HepG2 (cell line): ENCODE results near the gene RABGAP1L. TPM values are rescaled to one million over a fixed set of nuclear protein-coding genes. Genes with fewer than 3 reads are reported as not detected.

Experiments
- AHDC1 ChIP-seq: sonication (generic); formaldehyde crosslinking; IDR thresholded peaks from 2 replicates; pipeline ENCODE4 v1.5.1; 2020; ENCODE audit warnings: mild to moderate bottlenecking, missing genetic modification reagents, borderline replicate concordance
- ARID2 ChIP-seq: sonication (generic); formaldehyde crosslinking; IDR thresholded peaks from 2 replicates; pipeline ENCODE4 v1.8.1; 2022; ENCODE audit warnings: mild to moderate bottlenecking, missing genetic modification reagents, borderline replicate concordance
- GRHL1 ChIP-seq: sonication (generic); formaldehyde crosslinking; conservative IDR thresholded peaks from 2 replicates; pipeline ENCODE4 v1.8.0; 2022; ENCODE audit warnings: missing genetic modification reagents
- NFKBIZ ChIP-seq: IDR thresholded peaks from 2 replicates; pipeline ENCODE4 v1.6.1; 2018; ENCODE audit warnings: missing genetic modification reagents, missing compliant biosample characterization
- SALL1 ChIP-seq: sonication (generic); formaldehyde crosslinking; IDR thresholded peaks from 2 replicates; pipeline ENCODE4 v1.8.0; 2022; ENCODE audit warnings: mild to moderate bottlenecking, missing genetic modification reagents
- SALL2 ChIP-seq: sonication (generic); formaldehyde crosslinking; IDR thresholded peaks from 2 replicates; pipeline ENCODE4 v1.8.1; 2023; ENCODE audit warnings: mild to moderate bottlenecking, missing genetic modification reagents, inconsistent platforms
- SYNCRIP ChIP-seq: fragments of 200-400 bp; formaldehyde crosslinking; IDR thresholded peaks from 2 replicates; pipeline ENCODE4 v1.6.1; 2018; ENCODE audit warnings: mild to moderate bottlenecking, low read depth, low read length; ENCODE audit not compliant: insufficient read depth
- TCF7L2 ChIP-seq: IDR thresholded peaks from 2 replicates; pipeline ENCODE4 v1.6.1; 2011; ENCODE audit warnings: mild to moderate bottlenecking, low read depth, low read length, moderate library complexity
- WIZ ChIP-seq: sonication (generic); formaldehyde crosslinking; IDR thresholded peaks from 2 replicates; pipeline ENCODE4 v1.5.1; 2020; ENCODE audit warnings: mild to moderate bottlenecking, missing genetic modification reagents
- ZBTB14 ChIP-seq: sonication (generic); formaldehyde crosslinking; IDR thresholded peaks from 2 replicates; pipeline ENCODE4 v1.4.0; 2020; ENCODE audit warnings: missing genetic modification reagents
- ZNF337 ChIP-seq: sonication (generic); formaldehyde crosslinking; IDR thresholded peaks from 2 replicates; pipeline ENCODE4 v1.5.1; 2020; ENCODE audit warnings: missing genetic modification reagents, low read depth, mild to moderate bottlenecking, borderline replicate concordance
- ZNF432 ChIP-seq: sonication (generic); formaldehyde crosslinking; IDR thresholded peaks from 2 replicates; pipeline ENCODE4 v1.5.0; 2020; ENCODE audit warnings: missing genetic modification reagents, mild to moderate bottlenecking, borderline replicate concordance
- ZNF609 ChIP-seq: sonication (generic); formaldehyde crosslinking; IDR thresholded peaks from 2 replicates; pipeline ENCODE4 v1.4.0; 2020; ENCODE audit warnings: mild to moderate bottlenecking, missing genetic modification reagents, borderline replicate concordance
- ZSCAN21 ChIP-seq: sonication (generic); formaldehyde crosslinking; IDR thresholded peaks from 2 replicates; pipeline ENCODE4 v1.8.0; 2022; ENCODE audit warnings: mild to moderate bottlenecking, missing genetic modification reagents, moderate library complexity, borderline replicate concordance
- polyA plus RNA-seq, 8 experiments: library from polyadenylated mRNA; depleted of rRNA in 3 of 8; stranded (reverse) in 7 of 8; unstranded in 1 of 8; fragments of >200 nt; fragmentation: Illumina TruSeq in 4 of 8; extraction: Trizol in 4 of 8; gene quantifications; 2 replicates each; pipeline versions ENCODE4 v1.2.1 to v1.2.3, GENCODE V29; 2011 to 2016; ENCODE audit warnings: low read depth in 4 of 8, missing spikeins in 1 of 8, mixed read lengths in 1 of 8; ENCODE audit not compliant: insufficient read depth in 1 of 8
- total RNA-seq, 5 experiments: library from RNA; depleted of rRNA; stranded (reverse); fragments of >200 nt; fragmentation: Illumina TruSeq; extraction: Trizol; gene quantifications; 2 replicates each; pipeline ENCODE4 v1.2.3, GENCODE V29; 2016; ENCODE audit warnings: low read depth in 1 of 5

Gene RABGAP1L
- total and polyA plus RNA-seq, 2 of the 13 experiments (the other 11 are each of a cell fraction or from before 2014, with no cell fraction given), result 7.9 to 22.6 TPM

GRCh38 chr1:174999936-175000696, 840.8 kb downstream of the RABGAP1L start, which contains the start of gene CACYBP (continued):
- TF ChIP-seq ZNF609 (peak; percentile 57; the same call in 1 of the 2 replicates), ARID2 (peak; percentile 65; the same call in 1 of the 2 replicates), AHDC1 (0 out of 2 replicates have a peak, but pooled peaks have one; percentile 47), WIZ (CRISPR knock-in tag) (peak; percentile 72; the same call in 1 of the 2 replicates), ZNF432 (no peak), NFKBIZ (CRISPR knock-in tag) (no peak), SYNCRIP (no peak), SALL1 (CRISPR knock-in tag) (peak; percentile 90), SALL2 (peak; percentile 75), TCF7L2 (no peak), GRHL1 (no peak; the same call in 1 of the 2 replicates), ZBTB14 (0 out of 2 replicates have a peak, but pooled peaks have one; percentile 18), ZSCAN21 (CRISPR knock-in tag) (peak; percentile 70; the same call in 1 of the 2 replicates), ZNF337 (CRISPR knock-in tag) (0 out of 2 replicates have a peak, but pooled peaks have one; percentile 49)
